K562 (cell line): ENCODE results near the gene LEPR.

Experiments used
- AFF4 ChIP-seq: sonication (generic); formaldehyde crosslinking; IDR thresholded peaks from 2 replicates; pipeline ENCODE4 v1.8.0; 2023; ENCODE audit warnings: mild to moderate bottlenecking, missing genetic modification reagents
- ATF2 ChIP-seq: sonication (generic); formaldehyde crosslinking; IDR thresholded peaks from 2 replicates; pipeline ENCODE4 v1.8.1; 2022; ENCODE audit warnings: missing genetic modification reagents
- BRF1 ChIP-seq: IDR thresholded peaks from 3 replicates; pipeline ENCODE4 v1.6.1; 2011; ENCODE audit warnings: borderline replicate concordance, mild to moderate bottlenecking; ENCODE audit not compliant: insufficient read length; ENCODE audit errors: extremely low read depth
- EWSR1 ChIP-seq: fragments of 450-650 bp; IDR thresholded peaks from 2 replicates; pipeline ENCODE4 v1.6.1; 2018; ENCODE audit warnings: borderline replicate concordance, mild to moderate bottlenecking, low read depth, moderate library complexity; ENCODE audit not compliant: partially characterized antibody
- EZH2 ChIP-seq: IDR thresholded peaks from 2 replicates; pipeline ENCODE4 v1.6.1; 2012; ENCODE audit warnings: low read depth, mild to moderate bottlenecking, inconsistent platforms, low read length, borderline replicate concordance
- HNRNPH1 ChIP-seq: fragments of 200-400 bp; formaldehyde crosslinking; optimal IDR thresholded peaks from 2 replicates; pipeline ENCODE3; 2017; ENCODE audit warnings: low read depth, mild to moderate bottlenecking, low read length, moderate library complexity
- MXD1 ChIP-seq: fragments of 250-450 bp; sonication (Bioruptor Pico); IDR thresholded peaks from 2 replicates; pipeline ENCODE4 v1.8.0; 2021; ENCODE audit warnings: borderline replicate concordance, mild to moderate bottlenecking, moderate library complexity; ENCODE audit not compliant: poor library complexity, severe bottlenecking
- NR0B1 ChIP-seq: fragments of 450-650 bp; IDR thresholded peaks from one replicate; pipeline ENCODE4 v1.6.1; 2018; ENCODE audit warnings: mild to moderate bottlenecking, moderate library complexity; ENCODE audit not compliant: partially characterized antibody
- POLR2AphosphoS5 ChIP-seq: IDR thresholded peaks from 2 replicates; pipeline ENCODE4 v1.6.1; 2011; ENCODE audit warnings: mild to moderate bottlenecking, low read depth, low read length, moderate library complexity; ENCODE audit not compliant: control insufficient read depth, insufficient read depth

- no peak for TF ChIP-seq EWSR1
- TF ChIP-seq MXD1 (CRISPR knock-in tag), result no peak
- TF ChIP-seq HNRNPH1, result no peak
- TF ChIP-seq ATF2 (CRISPR knock-in tag), result no peak
- TF ChIP-seq AFF4, result no peak
- no peak for TF ChIP-seq EZH2
- peak; percentile 28; the same call in 1 of the 2 replicates for TF ChIP-seq POLR2AphosphoS5
- TF ChIP-seq NR0B1, result no peak
- TF ChIP-seq BRF1, result no peak
Measured at GRCh38 chr1:65422241-65423203, 2.1 kb downstream of the LEPR start.
